ENCODE results near the gene SELENOO.

The SELENOO gene

DNA sequence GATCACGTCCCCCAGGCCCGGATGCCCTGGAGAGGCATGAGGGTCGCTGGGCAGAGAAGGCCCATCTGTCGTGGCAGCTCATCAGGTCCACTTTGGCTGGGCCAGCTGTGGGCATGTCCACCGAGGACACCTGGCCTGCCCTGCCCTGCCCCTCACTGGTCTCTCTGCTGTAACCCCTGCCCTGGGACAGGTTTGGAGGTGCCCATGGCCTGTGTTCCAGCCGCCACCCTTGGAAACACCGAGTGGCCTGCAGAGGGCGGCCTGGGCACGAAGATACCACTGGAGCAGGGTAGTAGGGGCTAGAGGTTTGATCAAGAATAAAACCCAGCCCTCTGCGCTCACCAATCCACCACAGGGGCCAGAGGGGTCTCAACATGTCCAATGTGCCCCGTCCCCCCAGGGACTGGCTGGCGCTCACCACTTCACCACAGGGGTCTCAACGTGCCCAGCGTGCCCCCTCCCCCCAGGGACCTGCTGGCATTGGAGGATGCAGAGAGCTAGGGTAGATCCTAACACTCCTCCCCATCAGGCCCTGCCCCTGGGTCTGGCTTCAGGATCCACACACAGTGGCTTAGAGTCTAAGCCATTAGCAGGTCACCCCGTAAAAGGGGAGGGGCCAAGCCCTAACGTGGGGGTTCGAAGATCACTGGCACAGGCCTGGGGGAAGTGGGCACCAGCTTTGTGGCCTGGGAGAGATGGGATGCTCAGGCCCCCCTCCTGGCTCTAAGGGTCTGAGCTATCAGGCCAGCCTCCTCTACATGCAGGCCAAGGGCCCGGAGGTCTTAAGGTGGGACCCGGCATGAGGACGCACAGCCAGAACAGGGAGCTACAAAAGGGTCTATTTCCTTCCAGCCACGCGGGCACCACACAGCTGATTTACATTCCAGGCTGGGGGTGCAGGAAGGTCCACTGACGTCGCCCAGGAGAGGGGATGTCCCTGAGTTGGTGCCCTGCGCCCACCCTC lies 51.6 kb downstream of the SELENOO start:
- H3K9me2 ChIP-seq (replicated peaks; ENCODE audit: control insufficient read depth, low read length): no peaks in the 10 kb centered on the region
- TF ChIP-seq EZH2phosphoT487 (IDR thresholded peaks at IDR 0.05; ENCODE audit: borderline replicate concordance, low read length): no peak
- TF ChIP-seq CTCF (IDR thresholded peaks at IDR 0.05; ENCODE audit: low read depth, low read length, poor library complexity, severe bottlenecking): peak; percentile 90
- H3K27ac ChIP-seq (ENCODE audit: low read depth, low read length): peak overlapping the region; percentile 7
- H3K4me3 ChIP-seq (ENCODE audit: low read length): peak overlapping the region; percentile 96
- H4K20me1 ChIP-seq (ENCODE audit: control insufficient read depth, insufficient read depth, low read depth, low read length): 0 out of 2 replicates have a peak, but pooled peaks cover 3% of the 10 kb centered on the region
- H3K4me2 ChIP-seq (ENCODE audit: low read length): peak overlapping the region; percentile 96
- peaks cover 39% of the 10 kb centered on the region for H3K36me3 ChIP-seq (ENCODE audit: control insufficient read depth, low read length)
- H3K4me1 ChIP-seq (ENCODE audit: control insufficient read depth, low read length): peaks cover 31% of the 10 kb centered on the region
- peaks cover 7% of the 10 kb centered on the region for H3F3A ChIP-seq (ENCODE audit: control insufficient read depth, insufficient read depth)
- peaks cover 13% of the 10 kb centered on the region for H3K79me2 ChIP-seq (ENCODE audit: control insufficient read depth, low read length)
- H3K27me3 ChIP-seq (ENCODE audit: control insufficient read depth, low read length): no peaks in the 10 kb centered on the region
- H3K9me3 ChIP-seq (ENCODE audit: control insufficient read depth, insufficient read depth, low read length): no peaks in the 10 kb centered on the region

DNA sequence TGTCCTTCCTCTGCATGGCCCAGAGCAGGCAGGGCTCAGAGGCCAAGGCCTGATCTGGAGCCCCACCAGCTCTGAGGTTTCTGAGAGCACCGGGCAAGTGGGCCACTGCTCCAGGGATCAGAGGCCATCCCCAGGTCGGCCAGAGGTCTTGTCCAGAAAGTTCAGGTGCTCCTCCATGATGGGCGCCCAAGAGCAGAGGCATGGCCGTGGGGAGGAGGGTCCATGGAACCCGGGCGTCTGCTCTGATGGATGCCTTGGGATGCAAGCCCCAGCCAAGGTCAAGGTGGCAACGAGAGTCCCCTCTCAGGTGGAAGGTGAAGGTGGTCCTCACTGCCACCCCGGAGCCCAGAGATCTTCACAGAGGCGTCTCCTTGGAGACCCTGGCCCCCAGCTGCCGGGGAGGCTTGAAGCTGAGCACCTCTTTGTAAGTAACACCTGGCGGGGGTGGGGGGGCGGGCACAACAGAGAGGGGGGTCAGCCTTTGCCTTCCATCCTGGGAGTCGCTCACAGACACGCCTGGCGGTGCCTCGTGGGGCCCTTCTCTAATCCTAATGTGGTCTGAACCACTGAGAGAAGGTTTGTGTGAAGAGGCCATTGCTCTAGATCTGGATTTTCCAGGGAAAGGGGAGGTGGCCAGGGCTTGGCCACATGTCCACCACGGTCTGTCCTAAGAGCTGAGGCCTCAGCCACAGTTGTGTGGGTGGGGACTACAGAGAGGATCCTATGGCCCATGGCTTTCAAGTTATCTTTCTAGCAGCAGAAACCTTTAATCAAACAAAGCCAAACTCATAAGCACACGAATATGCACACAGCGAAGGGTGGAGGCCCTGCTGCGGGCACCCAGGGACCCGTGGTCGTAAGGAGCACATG lies 52.5 kb downstream of the SELENOO start:
- no peak overlapping the region for H3K4me2 ChIP-seq (ENCODE audit: low read length)
- H3K27ac ChIP-seq (ENCODE audit: low read depth, low read length): no peak overlapping the region
- no peaks in the 10 kb centered on the region for H3K27me3 ChIP-seq (ENCODE audit: control insufficient read depth, low read length)
- H4K20me1 ChIP-seq (ENCODE audit: control insufficient read depth, insufficient read depth, low read depth, low read length): 0 out of 2 replicates have a peak, but pooled peaks cover 3% of the 10 kb centered on the region
- peaks cover 41% of the 10 kb centered on the region for H3K36me3 ChIP-seq (ENCODE audit: control insufficient read depth, low read length)
- peaks cover 14% of the 10 kb centered on the region for H3K79me2 ChIP-seq (ENCODE audit: control insufficient read depth, low read length)
- no peak for TF ChIP-seq CTCF (IDR thresholded peaks at IDR 0.05; ENCODE audit: low read depth, low read length, poor library complexity, severe bottlenecking)
- TF ChIP-seq EZH2phosphoT487 (IDR thresholded peaks at IDR 0.05; ENCODE audit: borderline replicate concordance, low read length): no peak
- no peaks in the 10 kb centered on the region for H3K9me3 ChIP-seq (ENCODE audit: control insufficient read depth, insufficient read depth, low read length)
- peaks cover 7% of the 10 kb centered on the region for H3F3A ChIP-seq (ENCODE audit: control insufficient read depth, insufficient read depth)
- peaks cover 22% of the 10 kb centered on the region for H3K4me1 ChIP-seq (ENCODE audit: control insufficient read depth, low read length)
- H3K9me2 ChIP-seq (replicated peaks; ENCODE audit: control insufficient read depth, low read length): no peaks in the 10 kb centered on the region
- H3K4me3 ChIP-seq (ENCODE audit: low read length): no peak overlapping the region

- peaks cover 21% of the 10 kb centered on the region for H3K79me2 ChIP-seq (ENCODE audit: control insufficient read depth, low read length)
- H3F3A ChIP-seq (ENCODE audit: control insufficient read depth, insufficient read depth): peaks cover 7% of the 10 kb centered on the region
- no peak overlapping the region for H3K4me2 ChIP-seq (ENCODE audit: low read length)
- no peaks in the 10 kb centered on the region for H3K9me2 ChIP-seq (replicated peaks; ENCODE audit: control insufficient read depth, low read length)
- no peak overlapping the region for H3K4me3 ChIP-seq (ENCODE audit: low read length)
- no peaks in the 10 kb centered on the region for H3K9me3 ChIP-seq (ENCODE audit: control insufficient read depth, insufficient read depth, low read length)
- H4K20me1 ChIP-seq (ENCODE audit: control insufficient read depth, insufficient read depth, low read depth, low read length): 0 out of 2 replicates have a peak, but pooled peaks cover 3% of the 10 kb centered on the region
- no peaks in the 10 kb centered on the region for H3K27me3 ChIP-seq (ENCODE audit: control insufficient read depth, low read length)
- peaks cover 47% of the 10 kb centered on the region for H3K36me3 ChIP-seq (ENCODE audit: control insufficient read depth, low read length)
- H3K4me1 ChIP-seq (ENCODE audit: control insufficient read depth, low read length): peaks cover 21% of the 10 kb centered on the region
- H3K27ac ChIP-seq (ENCODE audit: low read depth, low read length): no peak overlapping the region
- TF ChIP-seq EZH2phosphoT487 (IDR thresholded peaks at IDR 0.05; ENCODE audit: borderline replicate concordance, low read length): no peak
- no peak for TF ChIP-seq CTCF (IDR thresholded peaks at IDR 0.05; ENCODE audit: low read depth, low read length, poor library complexity, severe bottlenecking)
These were observed 53.1 kb downstream of the SELENOO start for GRCh38 chr22:50253941-50254340.
